Loucy (cell line): ENCODE results near the gene STH.

ENCODE experiments used
- H2AFZ ChIP-seq: fragments of 200-600 bp; sonication (generic); 2 replicates; pipeline ENCODE4 v1.6.0; 2016; ENCODE audit warnings: antibody characterized with exemption, mild to moderate bottlenecking, low read length, moderate library complexity
- H3F3A ChIP-seq: fragments of 200-600 bp; 2 replicates; pipeline ENCODE4 v1.6.0; 2016; ENCODE audit warnings: antibody characterized with exemption, low read depth, mild to moderate bottlenecking
- H3K27me3 ChIP-seq: fragments of 200-600 bp; sonication (generic); 2 replicates; pipeline ENCODE4 v1.6.1; 2014; ENCODE audit warnings: low read length, mild to moderate bottlenecking; ENCODE audit not compliant: insufficient read depth, poor library complexity, severe bottlenecking
- H3K36me3 ChIP-seq: fragments of 200-600 bp; sonication (generic); 2 replicates; pipeline ENCODE4 v1.6.1; 2016; ENCODE audit warnings: low read length; ENCODE audit not compliant: insufficient read depth
- H3K4me1 ChIP-seq: fragments of 200-600 bp; sonication (generic); 2 replicates; pipeline ENCODE4 v1.5.1; 2014; ENCODE audit warnings: low read length, mild to moderate bottlenecking; ENCODE audit not compliant: insufficient read depth, poor library complexity, severe bottlenecking
- H3K4me2 ChIP-seq: fragments of 200-600 bp; sonication (generic); 2 replicates; pipeline ENCODE4 v1.6.0; 2014; ENCODE audit warnings: antibody characterized with exemption, low read length, low read depth, mild to moderate bottlenecking; ENCODE audit not compliant: poor library complexity, severe bottlenecking
- H3K4me3 ChIP-seq: fragments of 200-600 bp; sonication (generic); 2 replicates; pipeline ENCODE4 v1.5.1; 2014; ENCODE audit warnings: low read length, mild to moderate bottlenecking, mixed read lengths; ENCODE audit not compliant: poor library complexity, severe bottlenecking
- H3K79me2 ChIP-seq: fragments of 200-600 bp; sonication (generic); 2 replicates; pipeline ENCODE4 v1.6.1; 2014; ENCODE audit warnings: low read length; ENCODE audit not compliant: insufficient read depth
- H3K9ac ChIP-seq: fragments of 200-600 bp; sonication (generic); 2 replicates; pipeline ENCODE4 v1.6.0; 2014; ENCODE audit warnings: mild to moderate bottlenecking, low read depth, low read length, moderate library complexity; ENCODE audit not compliant: poor library complexity, severe bottlenecking
- H3K9me2 ChIP-seq: fragments of 200-600 bp; sonication (generic); replicated peaks from 2 replicates; pipeline ENCODE4 v1.6.1; 2016; ENCODE audit warnings: low read depth, low read length, mixed read lengths
- H3K9me3 ChIP-seq: fragments of 200-600 bp; sonication (generic); 2 replicates; pipeline ENCODE4 v1.6.1; 2014; ENCODE audit warnings: mild to moderate bottlenecking, antibody characterized with exemption, low read length, low read depth; ENCODE audit not compliant: insufficient read depth
- H4K20me1 ChIP-seq: fragments of 200-600 bp; sonication (generic); 2 replicates; pipeline ENCODE4 v1.6.0; 2014; ENCODE audit warnings: antibody characterized with exemption, low read length, mild to moderate bottlenecking; ENCODE audit not compliant: insufficient read depth, poor library complexity, severe bottlenecking
- CTCF ChIP-seq: fragments of 200-600 bp; sonication (generic); conservative IDR thresholded peaks from 2 replicates; pipeline ENCODE4 v1.5.1; 2014; ENCODE audit warnings: mild to moderate bottlenecking, antibody characterized with exemption, low read length
- EZH2phosphoT487 ChIP-seq: fragments of 200-600 bp; IDR thresholded peaks from 2 replicates; pipeline ENCODE4 v1.6.1; 2018; ENCODE audit warnings: antibody characterized with exemption, mild to moderate bottlenecking, moderate library complexity, borderline replicate concordance

The STH gene

GRCh38 chr17:46000292-46000691 lies 1.2 kb downstream of the STH start:
- TF ChIP-seq CTCF: no peak
- no peak for TF ChIP-seq EZH2phosphoT487
- Histone ChIP-seq H3K9ac (no peak overlapping the region), H3F3A (no peaks in the 10 kb centered on the region), H3K36me3 (no peaks in the 10 kb centered on the region), H3K4me3 (no peak overlapping the region), H3K79me2 (no peaks in the 10 kb centered on the region), H4K20me1 (no peaks in the 10 kb centered on the region), H3K4me1 (no peaks in the 10 kb centered on the region), H3K4me2 (no peak overlapping the region), H3K27me3 (no peaks in the 10 kb centered on the region), H2AFZ (no peak overlapping the region), H3K9me2 (no peaks in the 10 kb centered on the region), H3K9me3 (no peaks in the 10 kb centered on the region)

GRCh38 chr17:46000757-46001156 lies 1.7 kb downstream of the STH start:
- Histone ChIP-seq H3K9me3 (no peaks in the 10 kb centered on the region), H3K36me3 (no peaks in the 10 kb centered on the region), H3K9ac (no peak overlapping the region), H3K27me3 (no peaks in the 10 kb centered on the region), H2AFZ (no peak overlapping the region), H3K9me2 (no peaks in the 10 kb centered on the region), H4K20me1 (no peaks in the 10 kb centered on the region), H3K4me1 (no peaks in the 10 kb centered on the region), H3F3A (no peaks in the 10 kb centered on the region), H3K4me2 (no peak overlapping the region), H3K4me3 (no peak overlapping the region), H3K79me2 (no peaks in the 10 kb centered on the region)
- TF ChIP-seq CTCF: no peak
- no peak for TF ChIP-seq EZH2phosphoT487

GRCh38 chr17:46001390-46002310 lies 2.6 kb downstream of the STH start:
- no peak overlapping the region for H3K4me3 ChIP-seq
- no peak overlapping the region for H3K9ac ChIP-seq
- no peaks in the 10 kb centered on the region for H3K36me3 ChIP-seq
- H3K4me2 ChIP-seq: no peak overlapping the region
- no peaks in the 10 kb centered on the region for H3F3A ChIP-seq
- no peaks in the 10 kb centered on the region for H4K20me1 ChIP-seq
- TF ChIP-seq CTCF (no peak), EZH2phosphoT487 (no peak)
- H3K79me2 ChIP-seq: no peaks in the 10 kb centered on the region
- H3K9me3 ChIP-seq: no peaks in the 10 kb centered on the region
- H2AFZ ChIP-seq: no peak overlapping the region; the same call in 1 of the 2 replicates
- no peaks in the 10 kb centered on the region for H3K27me3 ChIP-seq
- no peaks in the 10 kb centered on the region for H3K9me2 ChIP-seq
- no peaks in the 10 kb centered on the region for H3K4me1 ChIP-seq
